ENCODE data around the gene HOXB13. TPM values are rescaled to one million over a fixed set of nuclear protein-coding genes. Genes with fewer than 3 reads are reported as not detected.
A peak's percentile ranks its signal among the peaks of the same experiment; 100 is the strongest.

HOXB13 gene
- total and polyA plus RNA-seq, 2 of the 13 experiments (the other 11 are each of a cell fraction or from before 2014, with no cell fraction given), result not detected

GRCh38 chr17:48678141-48678971, 50.2 kb downstream of the HOXB13 start (continued):
- TF ChIP-seq ZNF646 (CRISPR knock-in tag; IDR thresholded peaks at IDR 0.05), result no peak
- TF ChIP-seq ZNF670 (CRISPR knock-in tag; IDR thresholded peaks at IDR 0.05; ENCODE audit: borderline replicate concordance), result no peak
- TF ChIP-seq SP5 (CRISPR knock-in tag; IDR thresholded peaks at IDR 0.05; ENCODE audit: borderline replicate concordance, low read depth), result no peak
- TF ChIP-seq SRSF9 (IDR thresholded peaks at IDR 0.05; ENCODE audit: borderline replicate concordance, insufficient read depth, low read depth, low read length, poor library complexity, severe bottlenecking), result no peak
- TF ChIP-seq JDP2 (CRISPR knock-in tag; IDR thresholded peaks at IDR 0.05; ENCODE audit: borderline replicate concordance), result no peak
- no peak for TF ChIP-seq IKZF1 (IDR thresholded peaks at IDR 0.05)
- no peak for TF ChIP-seq ZNF75D (CRISPR knock-in tag; IDR thresholded peaks at IDR 0.05; ENCODE audit: borderline replicate concordance)
- TF ChIP-seq ZBTB2 (CRISPR knock-in tag; IDR thresholded peaks at IDR 0.05; ENCODE audit: low read depth), result no peak
- no peak for TF ChIP-seq ZBTB25 (CRISPR knock-in tag; IDR thresholded peaks at IDR 0.05)
- TF ChIP-seq ARID5B (CRISPR knock-in tag; IDR thresholded peaks at IDR 0.05), result 0 out of 2 replicates have a peak, but pooled peaks have one; percentile 41
- peak; percentile 34; the same call in 1 of the 2 replicates for TF ChIP-seq SP2 (CRISPR knock-in tag; IDR thresholded peaks at IDR 0.05)
- TF ChIP-seq HCFC1 (IDR thresholded peaks at IDR 0.05; ENCODE audit: low read depth, low read length), result no peak

All from HepG2 (cell line).